HCT116 (cell line): ENCODE data around the gene NRP1.

ENCODE experiments used
- ATF3 ChIP-seq: IDR thresholded peaks from 2 replicates; pipeline ENCODE4 v1.6.1; 2012
- CBX3 ChIP-seq: IDR thresholded peaks from 2 replicates; pipeline ENCODE4 v1.6.1; 2012; ENCODE audit warnings: low read depth
- CTCF ChIP-seq, 3 experiments: fragments of 200-600 bp in 1 of 3; sonication (generic) in 1 of 3; IDR thresholded peaks in 2 of 3; conservative IDR thresholded peaks in 1 of 3; 2 replicates each; pipeline ENCODE4 v1.5.1; 2012 to 2017; ENCODE audit warnings: low read depth in 2 of 3, low read length in 2 of 3, antibody characterized with exemption in 1 of 3, borderline replicate concordance in 1 of 3, control low read depth in 1 of 3, mild to moderate bottlenecking in 1 of 3, mixed read lengths in 1 of 3, mixed run types in 1 of 3, moderate library complexity in 1 of 3; ENCODE audit not compliant: insufficient read depth in 1 of 3
- EGR1 ChIP-seq: IDR thresholded peaks from 2 replicates; pipeline ENCODE4 v1.6.1; 2012; ENCODE audit warnings: low read depth
- EZH2 ChIP-seq: fragments of 200-600 bp; sonication (generic); IDR thresholded peaks from 2 replicates; pipeline ENCODE4 v1.6.1; 2017; ENCODE audit warnings: antibody characterized with exemption, mixed run types
- EZH2phosphoT487 ChIP-seq: fragments of 200-600 bp; IDR thresholded peaks from 2 replicates; pipeline ENCODE4 v1.6.1; 2018; ENCODE audit warnings: antibody characterized with exemption, borderline replicate concordance
- JUND ChIP-seq: IDR thresholded peaks from 2 replicates; pipeline ENCODE4 v1.6.1; 2012
- MAX ChIP-seq: IDR thresholded peaks from 2 replicates; pipeline ENCODE4 v1.6.1; 2012
- POLR2A ChIP-seq: IDR thresholded peaks from 2 replicates; pipeline ENCODE4 v1.7.0; 2011; ENCODE audit warnings: borderline replicate concordance; ENCODE audit not compliant: insufficient read depth, insufficient read length; ENCODE audit errors: extremely low read depth
- POLR2AphosphoS5 ChIP-seq: IDR thresholded peaks from 2 replicates; pipeline ENCODE4 v1.6.1; 2011; ENCODE audit warnings: mild to moderate bottlenecking, low read depth, low read length, moderate library complexity
- SP1 ChIP-seq: IDR thresholded peaks from 2 replicates; pipeline ENCODE4 v1.6.1; 2012; ENCODE audit warnings: low read depth
- ZNF274 ChIP-seq: fragments of 200-500 bp; sonication (Bioruptor generic); IDR thresholded peaks from 2 replicates; pipeline ENCODE4 v1.6.1; 2014; ENCODE audit warnings: mild to moderate bottlenecking, low read depth, low read length, inconsistent platforms

GRCh38 chr10:33310853-33311252 is 23.6 kb downstream of the NRP1 start:
- TF ChIP-seq CTCF (IDR thresholded peaks at IDR 0.05 in 2 of 3, conservative IDR thresholded peaks at IDR 0.05 in 1 of 3; ENCODE audit: borderline replicate concordance in 1 of 3, insufficient read depth in 1 of 3, low read depth in 2 of 3, low read length in 2 of 3) (no peak), EZH2phosphoT487 (no peak), EZH2 (no peak), CBX3 (no peak), POLR2A (no peak), MAX (no peak), POLR2AphosphoS5 (no peak), SP1 (no peak), JUND (no peak), ZNF274 (no peak), EGR1 (no peak), ATF3 (no peak)
